HG03095 (cell line): Measurements from ENCODE around the gene MAPK7.

Source experiments
- ATAC-seq: cut with Tn5 transposase; IDR thresholded peaks from one replicate; pipeline ENCODE4 v1.9.1; 2021; ENCODE audit warnings: moderate library complexity; ENCODE audit not compliant: unreplicated experiment

MAPK7 gene

GRCh38 chr17:19362277-19363113 lies 15.8 kb upstream of the MAPK7 start, which contains the start of gene B9D1:
Gene B9D1, minus strand, starts transcription at chr17:19362723. Its CDS starts 154 bp downstream, at chr17:19362569.
- ATAC-seq: peak; percentile 68

- no peak for ATAC-seq
These were observed 15.2 kb upstream of the MAPK7 start for GRCh38 chr17:19363114-19363438.

GRCh38 chr17:19363460-19364035 lies 14.8 kb upstream of the MAPK7 start:
- ATAC-seq: no peak

- no peak for ATAC-seq
These were observed 13.4 kb upstream of the MAPK7 start for GRCh38 chr17:19364699-19365498.

GRCh38 chr17:19365499-19365817 lies 12.8 kb upstream of the MAPK7 start:
- no peak for ATAC-seq

- ATAC-seq: no peak
These were observed 12.3 kb upstream of the MAPK7 start for GRCh38 chr17:19365833-19366636.

GRCh38 chr17:19366637-19366972 lies 11.7 kb upstream of the MAPK7 start:
- ATAC-seq: no peak

GRCh38 chr17:19368229-19368628 lies 10.1 kb upstream of the MAPK7 start:
- ATAC-seq: no peak

- ATAC-seq: no peak
These were observed 9.1 kb upstream of the MAPK7 start for GRCh38 chr17:19369107-19369778.

- ATAC-seq: no peak
These were observed 8.3 kb upstream of the MAPK7 start for GRCh38 chr17:19369846-19370492.

- peak; percentile 61 for ATAC-seq
These were observed 7.8 kb upstream of the MAPK7 start for GRCh38 chr17:19370493-19370960.

GRCh38 chr17:19371259-19372010 lies 6.9 kb upstream of the MAPK7 start:
- no peak for ATAC-seq

- no peak for ATAC-seq
These were observed 6.3 kb upstream of the MAPK7 start for GRCh38 chr17:19372011-19372370.

- ATAC-seq: no peak
These were observed 5.9 kb upstream of the MAPK7 start for GRCh38 chr17:19372439-19372838.

GRCh38 chr17:19372866-19373504 lies 5.3 kb upstream of the MAPK7 start:
- ATAC-seq: no peak

- no peak for ATAC-seq
These were observed 4.2 kb upstream of the MAPK7 start for GRCh38 chr17:19374136-19374535.

- ATAC-seq: no peak
These were observed 2.6 kb upstream of the MAPK7 start for GRCh38 chr17:19375732-19376131.

- no peak for ATAC-seq
These were observed 1.5 kb upstream of the MAPK7 start for GRCh38 chr17:19376811-19377210.
